ENCODE data around the gene SLC18A3.

Gene SLC18A3

DNA sequence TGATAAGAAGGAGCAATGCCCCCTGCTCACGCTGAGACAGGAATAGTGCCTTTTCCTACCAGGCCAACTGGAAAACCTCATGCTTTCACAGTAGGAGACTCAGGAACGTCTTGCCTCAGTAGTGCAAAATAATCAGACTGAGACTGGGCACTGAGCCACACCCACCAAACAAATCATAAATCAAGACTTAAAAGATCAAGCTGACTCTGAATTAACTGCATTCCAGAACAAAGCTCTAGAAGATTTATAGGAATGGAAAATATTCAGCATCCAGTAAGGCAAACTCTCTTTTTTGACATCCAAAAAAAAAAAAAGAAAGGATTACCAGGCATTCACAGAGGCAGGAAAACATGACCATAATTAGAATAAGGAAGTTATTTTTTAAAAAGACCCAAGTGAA is 30.5 kb upstream of the SLC18A3 start:
- peak; percentile 73 for DNase-seq (ENCODE audit: low read depth)
- no peak overlapping the region for H3K4me3 ChIP-seq (ENCODE audit: control insufficient read depth, low read depth, low read length)
- TF ChIP-seq, protein P1, sequence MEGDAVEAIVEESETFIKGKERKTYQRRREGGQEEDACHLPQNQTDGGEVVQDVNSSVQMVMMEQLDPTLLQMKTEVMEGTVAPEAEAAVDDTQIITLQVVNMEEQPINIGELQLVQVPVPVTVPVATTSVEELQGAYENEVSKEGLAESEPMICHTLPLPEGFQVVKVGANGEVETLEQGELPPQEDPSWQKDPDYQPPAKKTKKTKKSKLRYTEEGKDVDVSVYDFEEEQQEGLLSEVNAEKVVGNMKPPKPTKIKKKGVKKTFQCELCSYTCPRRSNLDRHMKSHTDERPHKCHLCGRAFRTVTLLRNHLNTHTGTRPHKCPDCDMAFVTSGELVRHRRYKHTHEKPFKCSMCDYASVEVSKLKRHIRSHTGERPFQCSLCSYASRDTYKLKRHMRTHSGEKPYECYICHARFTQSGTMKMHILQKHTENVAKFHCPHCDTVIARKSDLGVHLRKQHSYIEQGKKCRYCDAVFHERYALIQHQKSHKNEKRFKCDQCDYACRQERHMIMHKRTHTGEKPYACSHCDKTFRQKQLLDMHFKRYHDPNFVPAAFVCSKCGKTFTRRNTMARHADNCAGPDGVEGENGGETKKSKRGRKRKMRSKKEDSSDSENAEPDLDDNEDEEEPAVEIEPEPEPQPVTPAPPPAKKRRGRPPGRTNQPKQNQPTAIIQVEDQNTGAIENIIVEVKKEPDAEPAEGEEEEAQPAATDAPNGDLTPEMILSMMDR (IDR thresholded peaks at IDR 0.05; ENCODE audit: control insufficient read depth, insufficient read depth, low read depth, low read length, missing control alignments) = no peak

DNA sequence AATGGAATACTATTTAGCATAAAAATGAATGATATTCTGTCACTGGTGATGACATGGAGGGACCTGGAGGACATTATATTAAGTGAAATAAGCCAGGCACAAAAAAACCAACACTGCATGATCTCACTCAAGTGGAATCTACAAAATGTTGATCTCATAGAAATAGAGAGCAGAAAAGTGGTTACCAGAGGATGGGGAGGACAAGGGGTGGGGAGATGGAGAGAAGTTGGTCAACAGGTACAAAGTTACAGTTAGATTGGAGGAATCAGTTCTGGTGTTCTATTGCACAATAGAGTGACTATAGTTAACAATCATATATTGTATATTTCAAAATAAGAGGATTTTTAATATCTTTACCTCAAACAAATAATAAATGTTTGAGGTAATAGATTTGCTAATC is 24.7 kb upstream of the SLC18A3 start:
- no peak overlapping the region for H3K4me3 ChIP-seq (ENCODE audit: control insufficient read depth, low read depth, low read length)
- TF ChIP-seq, protein P1 (IDR thresholded peaks at IDR 0.05; ENCODE audit: control insufficient read depth, insufficient read depth, low read depth, low read length, missing control alignments) = no peak
- no peak for DNase-seq (ENCODE audit: low read depth)

DNA sequence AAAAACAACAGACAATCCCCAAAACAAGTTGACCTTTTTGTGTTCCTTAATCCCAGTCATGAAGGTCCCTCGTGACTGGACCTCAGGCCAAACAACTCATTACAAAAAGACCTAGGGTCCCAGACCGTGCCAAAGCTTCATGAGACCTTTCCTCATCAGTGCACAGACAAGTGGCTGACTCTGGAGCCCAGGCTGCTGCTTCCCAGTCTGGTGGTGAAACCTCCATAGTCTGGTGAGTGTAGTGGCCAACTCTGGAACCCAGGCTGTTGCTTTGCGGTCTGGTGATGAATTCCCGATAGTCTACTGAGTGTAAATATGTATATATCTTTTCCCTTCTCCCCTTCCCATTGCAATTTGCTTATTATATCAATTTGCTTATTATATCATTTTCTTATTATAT is 22.1 kb upstream of the SLC18A3 start:
- H3K4me3 ChIP-seq (ENCODE audit: control insufficient read depth, low read depth, low read length) = no peak overlapping the region
- TF ChIP-seq, protein P1 (IDR thresholded peaks at IDR 0.05; ENCODE audit: control insufficient read depth, insufficient read depth, low read depth, low read length, missing control alignments) = no peak
- DNase-seq (ENCODE audit: low read depth) = no peak

DNA sequence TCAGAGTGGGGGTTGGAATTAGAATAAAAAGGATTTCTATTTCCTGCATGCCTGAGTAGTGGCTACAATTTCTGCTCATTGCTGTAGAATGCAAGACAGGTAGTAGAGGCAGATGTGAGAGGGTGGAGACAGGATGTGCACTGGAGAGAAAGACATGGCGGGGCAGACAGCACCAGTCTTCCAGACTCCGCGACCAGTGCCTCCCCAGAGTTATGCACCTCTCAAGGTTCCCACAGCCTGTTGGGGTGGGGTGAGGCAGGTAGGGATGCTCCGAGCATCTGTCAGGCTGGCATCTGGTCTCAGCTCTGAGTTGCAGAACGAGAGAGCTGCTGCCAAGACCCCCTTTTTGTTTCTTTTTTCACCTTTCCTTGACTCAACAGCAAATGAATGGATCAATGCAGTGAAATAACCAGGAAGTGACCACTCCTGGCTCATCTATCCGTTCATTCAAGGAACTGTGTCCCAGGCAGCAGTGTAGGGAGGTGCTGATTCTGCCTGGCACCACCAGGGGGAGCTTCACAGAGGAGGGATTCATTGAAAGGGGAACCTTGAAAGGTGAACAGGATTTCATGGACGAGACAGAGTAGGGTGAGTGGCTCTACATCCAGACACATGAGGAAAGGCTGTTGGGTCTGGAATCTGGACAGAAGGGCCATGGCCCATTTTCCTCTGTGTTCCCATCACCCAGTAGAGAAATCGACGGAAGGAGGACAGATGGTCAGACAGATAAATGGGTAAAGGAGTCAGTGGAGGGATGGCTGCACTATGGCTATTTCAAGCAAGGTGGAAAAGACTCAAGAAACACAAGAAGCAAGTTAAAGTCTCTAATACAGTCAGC is 17.2 kb upstream of the SLC18A3 start:
- DNase-seq (ENCODE audit: low read depth) = no peak
- TF ChIP-seq, protein P1 (IDR thresholded peaks at IDR 0.05; ENCODE audit: control insufficient read depth, insufficient read depth, low read depth, low read length, missing control alignments) = peak; percentile 99

DNA sequence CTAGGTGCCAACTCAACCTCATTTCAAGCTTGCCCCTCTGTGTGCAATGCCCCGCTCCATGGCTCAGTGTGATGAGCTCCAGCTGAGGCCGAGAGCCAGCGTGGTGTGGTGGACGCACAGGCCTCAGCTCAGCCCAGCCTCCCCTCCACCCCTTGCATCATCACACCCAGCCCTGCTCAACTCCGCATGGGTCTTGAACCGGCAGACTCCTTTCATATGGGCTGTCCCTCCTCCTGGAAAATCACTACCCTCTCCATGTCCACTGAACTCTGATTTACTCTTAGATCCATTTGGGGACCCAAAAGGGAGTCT is 16.6 kb upstream of the SLC18A3 start:
- no peak overlapping the region for H3K4me3 ChIP-seq (ENCODE audit: control insufficient read depth, low read depth, low read length)
- TF ChIP-seq, protein P1 (IDR thresholded peaks at IDR 0.05; ENCODE audit: control insufficient read depth, insufficient read depth, low read depth, low read length, missing control alignments) = no peak
- no peak for DNase-seq (ENCODE audit: low read depth)

More for the DNA sequence above, 17.2 kb upstream of the SLC18A3 start:
- no peak overlapping the region for H3K4me3 ChIP-seq (ENCODE audit: control insufficient read depth, low read depth, low read length)

DNA sequence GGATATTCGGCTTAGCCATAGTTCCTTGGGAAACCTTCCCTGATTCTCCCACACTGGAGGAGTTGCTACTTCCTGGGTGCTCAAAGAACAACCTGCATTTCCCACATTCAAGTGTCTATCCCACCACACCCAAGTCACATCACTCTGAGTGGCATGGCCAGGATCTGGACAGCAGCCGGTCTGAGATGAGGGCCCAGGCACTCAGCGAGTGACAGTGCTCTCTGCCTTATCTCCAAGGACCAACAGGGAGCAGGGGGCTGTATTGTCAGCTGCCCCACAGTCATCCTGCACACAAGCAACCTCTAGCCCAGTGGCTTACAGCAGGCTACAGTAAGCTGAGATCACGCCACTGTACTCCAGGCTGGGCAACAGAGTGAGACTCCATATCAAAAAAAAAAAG is 16.1 kb upstream of the SLC18A3 start:
- no peak overlapping the region for H3K4me3 ChIP-seq (ENCODE audit: control insufficient read depth, low read depth, low read length)
- DNase-seq (ENCODE audit: low read depth) = no peak
- TF ChIP-seq, protein P1 (IDR thresholded peaks at IDR 0.05; ENCODE audit: control insufficient read depth, insufficient read depth, low read depth, low read length, missing control alignments) = no peak

Measured in AG09309 (cell line).